ENCODE data around the gene UBA3. TPM values are rescaled to one million over a fixed set of nuclear protein-coding genes. Genes with fewer than 3 reads are reported as not detected.

UBA3 gene
- total RNA-seq, 4 donors from 2014 or later = 62.9 to 122 (median 91.0) TPM

DNA sequence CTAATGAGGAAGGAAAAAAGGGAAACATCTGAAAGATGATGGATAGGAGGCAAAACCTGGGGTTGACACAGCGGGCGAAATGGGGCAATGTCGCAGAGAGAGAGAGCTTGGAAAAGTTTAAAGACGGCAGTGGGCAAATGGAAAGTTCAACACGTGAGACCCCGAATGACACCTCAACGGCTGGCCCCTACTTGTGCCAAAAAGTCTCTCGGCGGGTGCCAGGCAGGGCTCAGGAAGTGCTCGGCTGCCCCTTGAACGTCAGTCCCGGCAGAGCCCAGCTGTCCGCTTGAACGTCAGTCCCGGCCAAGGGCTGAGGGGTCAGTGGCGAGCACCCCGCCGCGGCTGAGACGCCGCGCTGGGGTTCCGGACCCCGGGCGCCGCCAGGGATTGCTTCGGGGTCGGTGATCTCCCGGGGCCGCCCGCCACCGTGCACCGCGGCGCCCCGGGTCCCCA lies 67.3 kb downstream of the UBA3 start:
- Histone ChIP-seq H3K36me3 (no peaks in the 10 kb centered on the region), H3K27ac (peak overlapping the region; percentile 98 to 99), H3K4me1 (no peaks in the 10 kb centered on the region), H3K4me3 (peak overlapping the region; percentile 70 to 82), H3K9me3 (no peaks in the 10 kb centered on the region), H3K27me3 (no peaks in the 10 kb centered on the region)
- no peak for TF ChIP-seq POLR2A (IDR thresholded peaks at IDR 0.05)
- TF ChIP-seq, protein P1, sequence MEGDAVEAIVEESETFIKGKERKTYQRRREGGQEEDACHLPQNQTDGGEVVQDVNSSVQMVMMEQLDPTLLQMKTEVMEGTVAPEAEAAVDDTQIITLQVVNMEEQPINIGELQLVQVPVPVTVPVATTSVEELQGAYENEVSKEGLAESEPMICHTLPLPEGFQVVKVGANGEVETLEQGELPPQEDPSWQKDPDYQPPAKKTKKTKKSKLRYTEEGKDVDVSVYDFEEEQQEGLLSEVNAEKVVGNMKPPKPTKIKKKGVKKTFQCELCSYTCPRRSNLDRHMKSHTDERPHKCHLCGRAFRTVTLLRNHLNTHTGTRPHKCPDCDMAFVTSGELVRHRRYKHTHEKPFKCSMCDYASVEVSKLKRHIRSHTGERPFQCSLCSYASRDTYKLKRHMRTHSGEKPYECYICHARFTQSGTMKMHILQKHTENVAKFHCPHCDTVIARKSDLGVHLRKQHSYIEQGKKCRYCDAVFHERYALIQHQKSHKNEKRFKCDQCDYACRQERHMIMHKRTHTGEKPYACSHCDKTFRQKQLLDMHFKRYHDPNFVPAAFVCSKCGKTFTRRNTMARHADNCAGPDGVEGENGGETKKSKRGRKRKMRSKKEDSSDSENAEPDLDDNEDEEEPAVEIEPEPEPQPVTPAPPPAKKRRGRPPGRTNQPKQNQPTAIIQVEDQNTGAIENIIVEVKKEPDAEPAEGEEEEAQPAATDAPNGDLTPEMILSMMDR (IDR thresholded peaks at IDR 0.05) = peak in 1 of 4 experiments; percentile 29
- DNase-seq = peak; percentile 52 to 60
- intact Hi-C loops (cut with DNase I; ENCODE audit: low total_unique reads) = no loop called here

DNA sequence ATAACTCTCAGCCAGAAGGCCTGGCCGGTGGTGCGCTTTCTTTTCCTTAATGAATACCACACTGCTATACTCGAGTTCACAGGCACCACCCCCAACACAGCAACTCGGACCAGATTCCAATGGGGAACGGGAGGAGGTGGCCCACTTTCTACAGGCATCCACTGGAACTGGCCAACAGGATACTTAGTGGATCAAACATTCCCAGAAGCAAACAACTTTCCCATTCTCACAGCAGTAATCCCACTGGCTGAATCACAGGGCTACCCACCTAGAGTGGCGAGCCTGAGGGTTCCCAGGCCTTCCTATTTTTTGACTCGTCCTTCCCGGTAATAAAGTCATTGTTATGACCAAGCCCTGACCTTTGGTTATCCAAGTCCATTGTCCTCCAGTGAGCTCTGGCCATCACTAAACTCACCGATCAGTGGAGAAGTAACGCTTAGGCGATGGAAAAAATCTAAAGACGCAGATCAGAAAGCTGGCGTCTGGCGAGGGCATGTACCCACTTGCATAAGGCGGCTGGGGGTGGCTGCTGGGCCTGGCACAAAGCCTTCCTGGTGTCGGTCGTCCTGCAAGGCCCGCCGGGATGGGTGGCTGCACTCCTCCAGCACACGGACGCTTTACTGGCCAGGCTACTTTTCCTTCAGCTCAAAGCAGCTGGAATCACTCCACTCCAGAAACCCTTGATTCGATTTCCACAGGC lies 67.9 kb downstream of the UBA3 start:
- Histone ChIP-seq H3K4me1 (no peaks in the 10 kb centered on the region), H3K27me3 (no peaks in the 10 kb centered on the region), H3K27ac (peak overlapping the region; percentile 98 to 99), H3K4me3 (peak overlapping the region; percentile 70 to 82), H3K9me3 (no peaks in the 10 kb centered on the region), H3K36me3 (no peaks in the 10 kb centered on the region)
- intact Hi-C loops (cut with DNase I; ENCODE audit: low total_unique reads) = no loop called here
- peak; percentile 48 to 51 for DNase-seq
- TF ChIP-seq, protein P1 (IDR thresholded peaks at IDR 0.05) = no peak

DNA sequence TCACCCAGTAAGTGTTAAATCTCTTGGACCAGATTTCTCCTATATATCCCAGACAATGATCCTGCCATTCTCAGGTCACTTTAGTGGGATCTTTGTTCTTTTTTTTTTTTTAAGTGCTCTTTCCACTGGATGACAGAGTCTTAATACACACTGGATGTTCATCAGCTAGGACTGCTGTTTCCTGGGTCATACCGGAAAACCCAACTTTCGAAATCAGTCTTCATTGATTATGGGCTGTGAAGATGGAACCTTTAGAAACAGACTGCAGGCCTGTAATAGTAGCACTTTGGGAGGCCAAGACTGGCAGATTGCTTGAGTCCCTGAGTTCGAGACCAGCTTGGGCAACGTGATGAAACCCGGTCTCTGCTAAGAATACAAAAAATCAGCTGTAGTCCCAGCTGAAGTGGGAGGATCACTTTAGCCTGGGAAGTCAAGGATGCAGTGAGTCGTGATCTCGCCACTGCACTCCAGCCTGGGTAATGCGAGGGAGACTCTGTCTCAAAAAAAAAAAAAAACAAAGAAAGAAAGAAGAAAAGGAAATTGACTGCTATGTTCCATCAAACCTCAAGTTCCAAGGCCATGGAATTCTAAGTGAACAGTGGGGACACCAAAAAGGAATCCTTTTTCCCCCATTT lies 69.0 kb downstream of the UBA3 start:
- TF ChIP-seq POLR2A (IDR thresholded peaks at IDR 0.05) = no peak
- TF ChIP-seq, protein P1 (IDR thresholded peaks at IDR 0.05) = no peak
- Histone ChIP-seq H3K4me3 (no peak overlapping the region), H3K9me3 (no peaks in the 10 kb centered on the region), H3K27me3 (no peaks in the 10 kb centered on the region), H3K4me1 (no peaks in the 10 kb centered on the region), H3K36me3 (no peaks in the 10 kb centered on the region), H3K27ac (peak overlapping the region; percentile 98 to 99)
- intact Hi-C loops (cut with DNase I; ENCODE audit: low total_unique reads) = no loop called here
- no peak for DNase-seq

DNA sequence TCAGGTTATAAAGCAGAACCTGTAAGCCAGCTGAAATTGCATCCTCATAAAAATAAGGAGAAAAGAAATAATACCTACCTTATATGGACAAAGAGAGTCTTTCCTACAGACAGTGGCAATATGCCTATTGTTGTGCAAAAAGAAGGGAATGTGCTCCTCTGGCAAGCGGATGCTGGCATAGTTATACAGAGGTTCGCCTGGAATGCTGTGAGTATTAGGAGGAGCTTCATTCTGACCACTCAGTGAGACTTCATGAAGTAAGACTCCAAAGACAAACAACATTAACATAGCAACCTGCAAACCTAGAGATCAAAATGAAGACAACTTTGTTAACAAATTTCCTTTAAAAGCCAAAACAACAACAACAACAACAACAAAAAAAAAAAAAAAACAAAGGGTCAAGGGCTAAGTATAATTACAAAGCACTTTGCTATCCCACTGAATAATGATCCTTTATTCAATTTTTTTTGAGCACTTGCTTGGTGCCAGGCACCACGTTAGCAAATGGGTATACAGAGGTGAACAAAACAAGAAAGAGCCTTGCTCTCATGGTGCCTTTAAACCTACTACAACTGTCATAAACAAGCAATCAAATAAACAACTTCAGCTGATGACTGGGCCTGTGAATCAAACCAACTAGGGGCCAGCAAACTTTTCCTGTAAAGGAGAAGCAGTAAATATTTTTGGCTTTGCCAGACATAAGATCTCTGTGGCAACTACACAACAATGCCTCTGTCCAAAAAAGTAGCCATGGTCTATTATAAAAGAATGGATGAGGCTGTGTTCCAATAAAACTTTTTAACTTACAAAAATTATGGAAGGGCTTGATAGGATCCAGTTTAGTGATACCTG lies 70.4 kb downstream of the UBA3 start:
- H3K9me3 ChIP-seq = no peaks in the 10 kb centered on the region
- no peak overlapping the region for H3K4me3 ChIP-seq
- no peaks in the 10 kb centered on the region for H3K36me3 ChIP-seq
- H3K27ac ChIP-seq = peak overlapping the region; percentile 98 to 99
- H3K4me1 ChIP-seq = no peaks in the 10 kb centered on the region
- H3K27me3 ChIP-seq = no peaks in the 10 kb centered on the region
- DNase-seq = peak; percentile 38 to 43
- TF ChIP-seq, protein P1 (IDR thresholded peaks at IDR 0.05) = no peak
- TF ChIP-seq POLR2A (IDR thresholded peaks at IDR 0.05) = no peak
- intact Hi-C loops (cut with DNase I; ENCODE audit: low total_unique reads) = no loop called here

All from uterus (tissue), 4 donors.